ENCODE measurements around the gene CD37.
A peak's percentile ranks its signal among the peaks of the same experiment; 100 is the strongest.
"Not testable (repeated sequence)": the region's sequence is repeated elsewhere in the genome, so short reads cannot be mapped to it uniquely, and the experiment has no call there.

Gene CD37
- 91.2 to 95.4 reads per million in 2 donors for total RNA-seq

- DNase-seq: peak; percentile 28
These were observed at the start of gene CD37 for GRCh38 chr19:49335071-49335783. Gene CD37 (plus strand): TSS chr19:49335406. CDS start chr19:49335541, 135 bp downstream.

GRCh38 chr19:49287141-49287770, 48.0 kb upstream of the CD37 start:
- DNase-seq: no peak

GRCh38 chr19:49288205-49288604, 47.0 kb upstream of the CD37 start:
- not testable (repeated sequence) for DNase-seq

GRCh38 chr19:49289286-49289685, 45.9 kb upstream of the CD37 start:
- DNase-seq: not testable (repeated sequence)

- DNase-seq: no peak
These were observed 44.7 kb upstream of the CD37 start for GRCh38 chr19:49290517-49290916.

- no peak for DNase-seq
These were observed 40.8 kb upstream of the CD37 start for GRCh38 chr19:49294401-49294800.

GRCh38 chr19:49295208-49295880, 39.9 kb upstream of the CD37 start:
- DNase-seq: no peak

- no peak for DNase-seq
These were observed 37.8 kb upstream of the CD37 start for GRCh38 chr19:49297403-49297802.

- DNase-seq: not testable (repeated sequence)
These were observed 36.6 kb upstream of the CD37 start for GRCh38 chr19:49298653-49299052.

- peak; percentile 41 for DNase-seq
These were observed 33.9 kb upstream of the CD37 start for GRCh38 chr19:49301165-49301865.

- no peak for DNase-seq
These were observed 33.3 kb upstream of the CD37 start for GRCh38 chr19:49301866-49302252.

- not testable (repeated sequence) for DNase-seq
These were observed 28.5 kb upstream of the CD37 start for GRCh38 chr19:49306734-49307133.

- DNase-seq: no peak
These were observed 26.1 kb upstream of the CD37 start for GRCh38 chr19:49309087-49309486.

GRCh38 chr19:49315111-49315510, 20.1 kb upstream of the CD37 start:
- no peak for DNase-seq

- no peak for DNase-seq
These were observed 18.9 kb upstream of the CD37 start for GRCh38 chr19:49316284-49316683.

- DNase-seq: no peak
These were observed 16.9 kb upstream of the CD37 start for GRCh38 chr19:49318296-49318695.

- DNase-seq: no peak
These were observed 10.2 kb upstream of the CD37 start, which contains the start of gene SLC6A16 for GRCh38 chr19:49324801-49325576. Gene SLC6A16 (minus strand): TSS chr19:49325191. CDS start chr19:49311347, 13,844 bp downstream.

GRCh38 chr19:49325756-49326155, 9.4 kb upstream of the CD37 start:
- not testable (repeated sequence) for DNase-seq

- no peak for DNase-seq
These were observed 9.0 kb upstream of the CD37 start for GRCh38 chr19:49326165-49326704.

- DNase-seq: no peak
These were observed 7.2 kb upstream of the CD37 start for GRCh38 chr19:49327878-49328544.

GRCh38 chr19:49328741-49329140, 6.5 kb upstream of the CD37 start:
- no peak for DNase-seq

All from activated gamma-delta T cell (primary cell).